Trophoblast cell (in vitro differentiated cells and primary cell): ENCODE measurements around the gene NR6A1.

ENCODE experiments used
- DNase-seq, 2 donors: peaks; one replicate each; pipeline ENCODE4 v3.0.0-alpha.2; 2016
- H2AFZ ChIP-seq: 2 replicates; pipeline ENCODE4 v1.6.1; 2013; ENCODE audit warnings: low read length, moderate library complexity, mild to moderate bottlenecking; ENCODE audit not compliant: insufficient read depth, poor library complexity
- H2AK5ac ChIP-seq: 2 replicates; pipeline ENCODE4 v1.6.1; 2013; ENCODE audit warnings: mild to moderate bottlenecking, low read length
- H2BK120ac ChIP-seq: 2 replicates; pipeline ENCODE4 v1.6.1; 2013; ENCODE audit warnings: low read length, mild to moderate bottlenecking, moderate library complexity; ENCODE audit not compliant: insufficient read depth, poor library complexity
- H2BK12ac ChIP-seq: 2 replicates; pipeline ENCODE4 v1.6.1; 2013; ENCODE audit warnings: mild to moderate bottlenecking, low read length, moderate library complexity
- H2BK5ac ChIP-seq: 2 replicates; pipeline ENCODE4 v1.6.1; 2013; ENCODE audit warnings: low read length, low read depth, moderate library complexity, mild to moderate bottlenecking; ENCODE audit not compliant: poor library complexity
- H3K14ac ChIP-seq: 2 replicates; pipeline ENCODE4 v1.6.1; 2013; ENCODE audit warnings: mild to moderate bottlenecking, low read length
- H3K18ac ChIP-seq: 2 replicates; pipeline ENCODE4 v1.6.1; 2013; ENCODE audit warnings: mild to moderate bottlenecking, low read length
- H3K23ac ChIP-seq: 2 replicates; pipeline ENCODE4 v1.6.1; 2013; ENCODE audit warnings: low read length
- H3K27ac ChIP-seq: 2 replicates; pipeline ENCODE4 v1.5.1; 2013; ENCODE audit warnings: low read depth, mild to moderate bottlenecking, inconsistent platforms, low read length, moderate library complexity
- H3K27me3 ChIP-seq: 2 replicates; pipeline ENCODE4 v1.6.1; 2013; ENCODE audit warnings: inconsistent platforms, mild to moderate bottlenecking, low read length, moderate library complexity; ENCODE audit not compliant: insufficient read depth
- H3K36me3 ChIP-seq, 2 experiments: 1 replicate in 1 of 2; 2 replicates in 1 of 2; pipeline ENCODE4 v1.6.1; 2013; ENCODE audit warnings: low read length in 2 of 2, mild to moderate bottlenecking in 2 of 2, moderate library complexity in 1 of 2; ENCODE audit not compliant: insufficient read depth in 2 of 2, control insufficient read depth in 1 of 2
- H3K4ac ChIP-seq: 2 replicates; pipeline ENCODE4 v1.6.1; 2013; ENCODE audit warnings: low read depth, mild to moderate bottlenecking, low read length, moderate library complexity
- H3K4me1 ChIP-seq, 2 experiments: 1 replicate in 1 of 2; 2 replicates in 1 of 2; pipeline ENCODE4 v1.6.1; 2013; ENCODE audit warnings: low read length in 2 of 2, mild to moderate bottlenecking in 2 of 2, moderate library complexity in 1 of 2; ENCODE audit not compliant: insufficient read depth in 2 of 2, control insufficient read depth in 1 of 2
- H3K4me2 ChIP-seq: 2 replicates; pipeline ENCODE4 v1.6.1; 2013; ENCODE audit warnings: inconsistent platforms, mild to moderate bottlenecking, low read length, moderate library complexity
- H3K4me3 ChIP-seq: 2 replicates; pipeline ENCODE4 v1.5.1; 2013; ENCODE audit warnings: mild to moderate bottlenecking, low read depth, low read length, inconsistent platforms
- H3K79me1 ChIP-seq: one replicate; pipeline ENCODE4 v1.6.1; 2013; ENCODE audit warnings: low read length
- H3K79me2 ChIP-seq: 2 replicates; pipeline ENCODE4 v1.6.1; 2013; ENCODE audit warnings: low read length, mild to moderate bottlenecking; ENCODE audit not compliant: control insufficient read depth, insufficient read depth, poor library complexity
- H3K9ac ChIP-seq: 2 replicates; pipeline ENCODE4 v1.6.1; 2013; ENCODE audit warnings: mild to moderate bottlenecking, low read length
- H3K9me3 ChIP-seq: 2 replicates; pipeline ENCODE4 v1.6.1; 2013; ENCODE audit warnings: low read depth, mild to moderate bottlenecking, control low read depth, inconsistent platforms, low read length; ENCODE audit not compliant: insufficient read depth
- H4K12ac ChIP-seq: 2 replicates; pipeline ENCODE4 v1.6.1; 2013; ENCODE audit warnings: low read depth, mild to moderate bottlenecking, low read length, moderate library complexity
- H4K8ac ChIP-seq: 2 replicates; pipeline ENCODE4 v1.6.1; 2013; ENCODE audit warnings: low read depth, mild to moderate bottlenecking, low read length, moderate library complexity
- H4K91ac ChIP-seq: one replicate; pipeline ENCODE4 v1.6.1; 2013; ENCODE audit warnings: low read depth, mild to moderate bottlenecking, low read length, moderate library complexity
- WGBS: extraction: QIAGEN DNeasy Blood & Tissue Kit; methylation state at CpG from one replicate; pipeline ENCODE4 v1.1.7; 2013; ENCODE audit warnings: missing lambda C conversion rate; ENCODE audit not compliant: insufficient read length, insufficient coverage; ENCODE audit errors: extremely low coverage; 5-methylcytosine and 5-hydroxymethylcytosine counted together

The NR6A1 gene

GRCh38 chr9:124666642-124667041 lies 104.5 kb downstream of the NR6A1 start:
- H3K4me1 ChIP-seq = peaks cover 0 to 2% of the 10 kb centered on the region in 2 experiments
- no peak overlapping the region for H3K9ac ChIP-seq
- H3K27ac ChIP-seq = no peak overlapping the region
- H3K79me2 ChIP-seq = peaks cover 6% of the 10 kb centered on the region
- H2BK12ac ChIP-seq = no peak overlapping the region
- DNase-seq = no peak
- no peak overlapping the region for H3K18ac ChIP-seq
- no peak overlapping the region for H4K8ac ChIP-seq
- no peak overlapping the region for H2BK5ac ChIP-seq
- H2BK120ac ChIP-seq = no peak overlapping the region
- no peak overlapping the region for H4K91ac ChIP-seq
- no peak overlapping the region for H3K4me2 ChIP-seq
- no peak overlapping the region for H3K4me3 ChIP-seq
- WGBS = no CpG with 5 or more reads among the region's 5 CpGs
- no peaks in the 10 kb centered on the region for H3K27me3 ChIP-seq
- no peaks in the 10 kb centered on the region for H3K9me3 ChIP-seq
- peak overlapping the region; percentile 39 for H3K4ac ChIP-seq
- H3K36me3 ChIP-seq = peaks cover 0 to 7% of the 10 kb centered on the region in 2 experiments
- no peaks in the 10 kb centered on the region for H3K79me1 ChIP-seq
- H2AFZ ChIP-seq = no peak overlapping the region
- H2AK5ac ChIP-seq = no peak overlapping the region
- H3K23ac ChIP-seq = no peak overlapping the region
- H4K12ac ChIP-seq = no peak overlapping the region
- H3K14ac ChIP-seq = no peak overlapping the region

GRCh38 chr9:124665391-124666058 lies 105.6 kb downstream of the NR6A1 start:
- Histone ChIP-seq H3K9me3 (no peaks in the 10 kb centered on the region), H3K79me2 (peaks cover 6% of the 10 kb centered on the region), H3K4me1 (peaks cover 0 to 2% of the 10 kb centered on the region in 2 experiments), H3K4me2 (no peak overlapping the region), H4K91ac (no peak overlapping the region), H3K9ac (no peak overlapping the region), H2BK120ac (no peak overlapping the region), H2BK12ac (no peak overlapping the region), H4K12ac (no peak overlapping the region), H3K14ac (no peak overlapping the region), H2AK5ac (no peak overlapping the region), H2AFZ (no peak overlapping the region), H2BK5ac (no peak overlapping the region), H3K4me3 (no peak overlapping the region), H3K36me3 (peaks cover 0 to 7% of the 10 kb centered on the region in 2 experiments), H3K27ac (no peak overlapping the region), H4K8ac (no peak overlapping the region), H3K18ac (no peak overlapping the region), H3K27me3 (no peaks in the 10 kb centered on the region), H3K23ac (no peak overlapping the region), H3K4ac (no peak overlapping the region), H3K79me1 (no peaks in the 10 kb centered on the region)
- no CpG with 5 or more reads among the region's 5 CpGs for WGBS
- DNase-seq = peak in 1 of 2 donors; percentile 74

- peaks cover 6% of the 10 kb centered on the region for H3K79me2 ChIP-seq
- no peak overlapping the region for H3K27ac ChIP-seq
- H3K4ac ChIP-seq = peak overlapping the region; percentile 40
- H3K9me3 ChIP-seq = no peaks in the 10 kb centered on the region
- no peak overlapping the region for H3K23ac ChIP-seq
- no peak overlapping the region for H3K4me2 ChIP-seq
- H3K79me1 ChIP-seq = peaks cover 4% of the 10 kb centered on the region
- no peak overlapping the region for H2AK5ac ChIP-seq
- H4K91ac ChIP-seq = no peak overlapping the region
- no peak overlapping the region for H2BK120ac ChIP-seq
- no peak overlapping the region for H3K4me3 ChIP-seq
- no CpG with 5 or more reads among the region's 2 CpGs for WGBS
- no peak for DNase-seq
- no peak overlapping the region for H3K18ac ChIP-seq
- no peak overlapping the region for H4K8ac ChIP-seq
- no peak overlapping the region for H3K14ac ChIP-seq
- H2AFZ ChIP-seq = no peak overlapping the region
- H2BK12ac ChIP-seq = no peak overlapping the region
- H3K36me3 ChIP-seq = peaks cover 0 to 4% of the 10 kb centered on the region in 2 experiments
- no peak overlapping the region for H4K12ac ChIP-seq
- no peaks in the 10 kb centered on the region for H3K27me3 ChIP-seq
- H2BK5ac ChIP-seq = no peak overlapping the region
- H3K9ac ChIP-seq = no peak overlapping the region
- peaks cover 0 to 2% of the 10 kb centered on the region in 2 experiments for H3K4me1 ChIP-seq
These were observed 107.0 kb downstream of the NR6A1 start for GRCh38 chr9:124664143-124664542.

DNA sequence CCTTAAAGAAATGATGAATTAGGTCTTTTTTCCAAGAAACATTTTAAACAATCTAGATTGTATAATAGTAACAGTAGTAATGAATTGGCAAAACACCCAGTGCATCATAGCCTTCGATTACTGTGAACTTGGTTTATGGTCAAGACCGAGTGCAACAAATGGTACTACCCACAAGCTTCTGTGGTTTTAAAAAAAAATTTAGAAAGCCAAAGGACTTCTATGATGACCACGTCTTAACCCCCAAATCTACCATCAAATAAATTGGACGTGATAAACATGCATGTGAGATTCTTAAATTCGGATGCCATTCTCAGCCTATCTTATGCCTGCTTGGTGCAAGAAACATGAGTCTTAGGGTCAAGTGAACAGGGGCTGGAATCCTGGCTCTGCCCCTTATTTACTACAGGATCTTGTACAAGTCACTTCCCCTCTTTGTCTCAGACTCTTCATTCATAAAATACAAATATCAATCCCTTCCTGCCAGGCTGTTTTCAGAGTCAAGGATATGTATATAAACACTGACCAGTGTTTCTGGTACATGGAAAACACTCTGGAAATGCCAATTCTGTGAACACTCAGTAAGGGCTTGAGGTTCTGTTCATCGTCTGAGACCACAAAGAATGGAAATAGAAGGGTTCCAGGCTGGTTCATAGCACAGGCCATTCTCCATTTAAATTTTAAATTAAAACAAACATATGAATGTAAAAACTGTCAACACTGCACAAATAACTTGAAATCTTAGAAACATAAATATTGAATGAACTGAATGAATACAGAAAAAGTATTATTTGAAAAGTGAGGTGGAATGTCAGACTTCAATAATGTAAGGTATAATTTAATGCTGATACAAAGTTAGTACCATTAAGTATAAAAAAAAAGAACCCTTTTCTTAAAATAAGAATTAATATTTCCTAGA lies 107.8 kb downstream of the NR6A1 start:
- Histone ChIP-seq H4K91ac (no peak overlapping the region), H3K4me2 (no peak overlapping the region), H3K23ac (no peak overlapping the region), H2BK120ac (no peak overlapping the region), H3K27ac (peak overlapping the region; percentile 8), H3K4ac (peak overlapping the region; percentile 76), H2BK12ac (no peak overlapping the region), H3K79me1 (peaks cover 9% of the 10 kb centered on the region), H2BK5ac (no peak overlapping the region), H3K18ac (no peak overlapping the region), H3K14ac (no peak overlapping the region), H2AK5ac (no peak overlapping the region), H3K4me1 (peaks cover 0 to 2% of the 10 kb centered on the region in 2 experiments), H3K9me3 (no peaks in the 10 kb centered on the region), H3K79me2 (peaks cover 6% of the 10 kb centered on the region), H3K4me3 (no peak overlapping the region), H2AFZ (no peak overlapping the region), H4K12ac (no peak overlapping the region), H3K9ac (no peak overlapping the region), H3K36me3 (peaks cover 0 to 4% of the 10 kb centered on the region in 2 experiments), H4K8ac (no peak overlapping the region), H3K27me3 (no peaks in the 10 kb centered on the region)
- DNase-seq = no peak
- no CpG with 5 or more reads among the region's 6 CpGs for WGBS
